ENCODE results near the gene RSPH6A. TPM values are rescaled to one million over a fixed set of nuclear protein-coding genes. Genes with fewer than 3 reads are reported as not detected.
"Not testable (repeated sequence)": the region's sequence is repeated elsewhere in the genome, so short reads cannot be mapped to it uniquely, and the experiment has no call there.

The RSPH6A gene
- total RNA-seq, 4 donors from 2014 or later: 0.30 TPM; not detected in 3

GRCh38 chr19:45754323-45754722 lies 60.8 kb downstream of the RSPH6A start:
- Histone ChIP-seq H3K4me3 (no peak overlapping the region), H3K9me3 (no peaks in the 10 kb centered on the region), H3K27ac (no peak overlapping the region), H3K4me1 (no peaks in the 10 kb centered on the region), H3K36me3 (no peaks in the 10 kb centered on the region), H3K27me3 (no peaks in the 10 kb centered on the region)
- no peak for TF ChIP-seq EP300 (IDR thresholded peaks at IDR 0.05)
- TF ChIP-seq, protein P1, sequence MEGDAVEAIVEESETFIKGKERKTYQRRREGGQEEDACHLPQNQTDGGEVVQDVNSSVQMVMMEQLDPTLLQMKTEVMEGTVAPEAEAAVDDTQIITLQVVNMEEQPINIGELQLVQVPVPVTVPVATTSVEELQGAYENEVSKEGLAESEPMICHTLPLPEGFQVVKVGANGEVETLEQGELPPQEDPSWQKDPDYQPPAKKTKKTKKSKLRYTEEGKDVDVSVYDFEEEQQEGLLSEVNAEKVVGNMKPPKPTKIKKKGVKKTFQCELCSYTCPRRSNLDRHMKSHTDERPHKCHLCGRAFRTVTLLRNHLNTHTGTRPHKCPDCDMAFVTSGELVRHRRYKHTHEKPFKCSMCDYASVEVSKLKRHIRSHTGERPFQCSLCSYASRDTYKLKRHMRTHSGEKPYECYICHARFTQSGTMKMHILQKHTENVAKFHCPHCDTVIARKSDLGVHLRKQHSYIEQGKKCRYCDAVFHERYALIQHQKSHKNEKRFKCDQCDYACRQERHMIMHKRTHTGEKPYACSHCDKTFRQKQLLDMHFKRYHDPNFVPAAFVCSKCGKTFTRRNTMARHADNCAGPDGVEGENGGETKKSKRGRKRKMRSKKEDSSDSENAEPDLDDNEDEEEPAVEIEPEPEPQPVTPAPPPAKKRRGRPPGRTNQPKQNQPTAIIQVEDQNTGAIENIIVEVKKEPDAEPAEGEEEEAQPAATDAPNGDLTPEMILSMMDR (IDR thresholded peaks at IDR 0.05): no peak
- no peak for TF ChIP-seq POLR2A (IDR thresholded peaks at IDR 0.05)
- 94 to 98% methylated on average over 4 to 8 of the region's 8 CpGs for WGBS, 2 donors
- DNase-seq (ENCODE audit: low spot score in 2 of 2): no peak

- Histone ChIP-seq H3K4me3 (no peak overlapping the region), H3K27me3 (no peaks in the 10 kb centered on the region), H3K9me3 (no peaks in the 10 kb centered on the region), H3K27ac (no peak overlapping the region), H3K36me3 (no peaks in the 10 kb centered on the region), H3K4me1 (no peaks in the 10 kb centered on the region)
- no peak for DNase-seq (ENCODE audit: low spot score in 2 of 2)
- TF ChIP-seq EP300 (IDR thresholded peaks at IDR 0.05) (no peak), POLR2A (IDR thresholded peaks at IDR 0.05) (no peak)
- TF ChIP-seq, protein P1 (IDR thresholded peaks at IDR 0.05): no peak
- 41 to 55% methylated on average over 4 to 6 of the region's 6 CpGs for WGBS, 2 donors
Observed at GRCh38 chr19:45753548-45753947, 61.6 kb downstream of the RSPH6A start.

DNA sequence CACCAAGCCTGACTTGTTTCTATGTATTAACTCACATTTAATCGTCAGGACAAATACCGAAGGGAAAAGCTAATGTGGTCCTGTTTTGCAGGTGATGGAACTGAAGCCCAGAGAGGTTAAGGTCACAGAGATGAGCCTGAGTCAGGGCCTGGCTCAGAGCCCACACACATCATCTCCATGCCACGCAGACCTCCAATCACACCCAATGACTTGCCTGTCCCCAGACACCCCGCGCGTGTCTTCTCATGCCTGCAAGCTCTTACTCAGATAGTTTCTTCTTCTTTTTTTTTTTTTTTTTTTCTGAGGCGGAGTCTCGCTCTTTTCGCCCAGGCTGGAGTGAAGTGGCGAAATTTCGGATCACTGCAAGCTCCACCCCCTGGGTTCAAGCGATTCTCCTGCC lies 62.5 kb downstream of the RSPH6A start:
- no peak overlapping the region for H3K4me3 ChIP-seq
- H3K4me1 ChIP-seq: no peaks in the 10 kb centered on the region
- DNase-seq (ENCODE audit: low spot score in 2 of 2): no peak
- H3K36me3 ChIP-seq: no peaks in the 10 kb centered on the region
- H3K9me3 ChIP-seq: no peaks in the 10 kb centered on the region
- H3K27me3 ChIP-seq: no peaks in the 10 kb centered on the region
- no peak overlapping the region for H3K27ac ChIP-seq
- WGBS, 2 donors: 89 to 95% methylated on average over 12 of the region's 12 CpGs
- TF ChIP-seq EP300 (IDR thresholded peaks at IDR 0.05) (no peak), POLR2A (IDR thresholded peaks at IDR 0.05) (no peak)
- TF ChIP-seq, protein P1 (IDR thresholded peaks at IDR 0.05): no peak

GRCh38 chr19:45751483-45751882 lies 63.6 kb downstream of the RSPH6A start:
- H3K36me3 ChIP-seq; H3K4me1 ChIP-seq; H3K27ac ChIP-seq; DNase-seq (ENCODE audit: low spot score in 2 of 2); H3K27me3 ChIP-seq; H3K4me3 ChIP-seq; H3K9me3 ChIP-seq: not testable (repeated sequence)
- 89 to 94% methylated on average over 10 of the region's 10 CpGs for WGBS, 2 donors

GRCh38 chr19:45747513-45747912 lies 67.6 kb downstream of the RSPH6A start:
- TF ChIP-seq, protein P1 (IDR thresholded peaks at IDR 0.05): no peak
- TF ChIP-seq POLR2A (IDR thresholded peaks at IDR 0.05) (no peak), EP300 (IDR thresholded peaks at IDR 0.05) (no peak)
- no peak overlapping the region for H3K27ac ChIP-seq
- peaks cover 0 to 4% of the 10 kb centered on the region in 2 donors for H3K27me3 ChIP-seq
- DNase-seq (ENCODE audit: low spot score in 2 of 2): no peak
- H3K36me3 ChIP-seq: no peaks in the 10 kb centered on the region
- 84 to 86% methylated on average over 5 of the region's 5 CpGs for WGBS, 2 donors
- no peaks in the 10 kb centered on the region for H3K4me1 ChIP-seq
- H3K4me3 ChIP-seq: no peak overlapping the region
- H3K9me3 ChIP-seq: no peaks in the 10 kb centered on the region

DNA sequence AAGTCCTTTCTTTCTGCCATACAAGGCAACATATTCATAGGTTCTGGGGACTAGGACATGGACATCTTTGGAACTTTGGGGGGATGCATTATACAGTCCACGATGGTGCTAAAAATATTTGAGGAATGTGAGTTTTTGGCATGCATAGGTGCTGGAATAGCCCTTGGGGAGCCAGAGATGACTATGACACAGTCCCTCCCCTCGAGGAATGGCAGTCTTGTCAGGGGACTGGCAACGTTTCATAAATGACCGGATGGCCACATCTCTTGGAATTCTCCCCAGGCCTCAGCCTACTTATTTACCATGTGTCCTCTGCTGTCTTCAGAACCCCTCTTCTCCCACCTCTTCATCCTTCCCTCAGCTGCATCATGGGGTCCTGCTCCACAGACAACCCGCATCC lies 68.2 kb downstream of the RSPH6A start:
- DNase-seq (ENCODE audit: low spot score in 2 of 2): no peak
- Histone ChIP-seq H3K4me3 (no peak overlapping the region), H3K9me3 (no peaks in the 10 kb centered on the region), H3K4me1 (no peaks in the 10 kb centered on the region), H3K27ac (no peak overlapping the region), H3K36me3 (no peaks in the 10 kb centered on the region), H3K27me3 (peaks cover 0 to 4% of the 10 kb centered on the region in 2 donors)
- no peak for TF ChIP-seq EP300 (IDR thresholded peaks at IDR 0.05)
- TF ChIP-seq POLR2A (IDR thresholded peaks at IDR 0.05): no peak
- TF ChIP-seq, protein P1 (IDR thresholded peaks at IDR 0.05): no peak
- 52 to 65% methylated on average over 5 of the region's 5 CpGs for whole genome bisulfite sequencing, 2 donors
